ENCODE measurements around the gene CYB5D1.
A peak's percentile ranks its signal among the peaks of the same experiment; 100 is the strongest.

Gene CYB5D1

DNA sequence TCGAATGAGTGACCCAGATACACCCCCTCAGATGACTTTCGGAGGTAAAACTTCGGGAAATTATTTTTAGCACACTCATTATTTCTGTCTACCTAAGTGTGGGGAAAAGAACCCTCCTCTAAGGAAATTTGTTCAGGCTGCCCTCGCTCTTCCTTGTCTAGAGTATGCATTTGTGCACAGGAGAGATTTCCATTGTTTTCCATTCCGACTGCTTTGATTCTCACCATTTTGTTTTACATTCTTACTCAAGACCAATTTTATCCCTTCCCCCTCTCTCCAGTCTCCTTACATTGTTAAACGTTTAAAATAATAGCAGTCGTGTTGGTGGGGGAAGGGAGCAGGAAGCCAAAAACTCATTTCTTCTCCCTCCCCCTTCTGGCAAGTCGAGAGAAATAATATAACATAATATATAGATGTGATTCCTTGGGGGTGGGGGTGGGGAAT, 29.3 kb downstream of the CYB5D1 start:
- no peak for DNase-seq

DNA sequence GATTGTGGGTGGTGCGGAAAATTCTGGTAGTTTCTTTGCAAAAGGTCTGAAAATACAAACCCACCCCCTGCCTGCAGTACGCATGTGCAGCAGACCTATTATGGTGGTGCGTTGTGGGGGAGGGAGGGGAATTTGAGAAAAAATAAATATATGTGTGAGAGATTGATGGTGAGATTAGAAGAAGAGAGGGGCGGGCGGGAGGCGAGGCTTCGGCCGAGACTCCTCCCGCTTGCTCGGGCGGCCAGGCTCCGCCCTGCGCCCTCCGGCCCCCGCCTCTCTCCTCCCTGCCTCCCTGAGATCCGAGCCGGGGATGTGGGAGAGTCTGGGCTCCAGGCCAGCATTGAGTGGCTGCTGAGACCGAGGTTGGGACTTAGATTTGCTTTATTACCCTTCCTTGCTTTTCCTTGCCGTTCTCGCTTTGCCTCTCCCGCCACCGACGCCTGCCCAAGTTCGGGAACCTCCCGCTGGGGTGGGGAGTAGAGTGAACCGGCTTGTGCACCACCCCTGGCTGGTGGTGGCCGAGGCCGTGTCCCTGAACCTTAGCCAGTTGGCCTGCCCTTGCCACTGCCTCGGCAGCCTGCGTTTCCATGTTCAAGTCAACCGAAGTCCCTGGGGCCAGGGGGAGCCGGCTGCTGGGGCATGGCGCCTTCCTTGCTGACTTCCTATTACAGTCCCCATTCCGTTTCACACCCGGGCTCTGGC, 29.8 kb downstream of the CYB5D1 start:
- DNase-seq = peak; percentile 94

DNA sequence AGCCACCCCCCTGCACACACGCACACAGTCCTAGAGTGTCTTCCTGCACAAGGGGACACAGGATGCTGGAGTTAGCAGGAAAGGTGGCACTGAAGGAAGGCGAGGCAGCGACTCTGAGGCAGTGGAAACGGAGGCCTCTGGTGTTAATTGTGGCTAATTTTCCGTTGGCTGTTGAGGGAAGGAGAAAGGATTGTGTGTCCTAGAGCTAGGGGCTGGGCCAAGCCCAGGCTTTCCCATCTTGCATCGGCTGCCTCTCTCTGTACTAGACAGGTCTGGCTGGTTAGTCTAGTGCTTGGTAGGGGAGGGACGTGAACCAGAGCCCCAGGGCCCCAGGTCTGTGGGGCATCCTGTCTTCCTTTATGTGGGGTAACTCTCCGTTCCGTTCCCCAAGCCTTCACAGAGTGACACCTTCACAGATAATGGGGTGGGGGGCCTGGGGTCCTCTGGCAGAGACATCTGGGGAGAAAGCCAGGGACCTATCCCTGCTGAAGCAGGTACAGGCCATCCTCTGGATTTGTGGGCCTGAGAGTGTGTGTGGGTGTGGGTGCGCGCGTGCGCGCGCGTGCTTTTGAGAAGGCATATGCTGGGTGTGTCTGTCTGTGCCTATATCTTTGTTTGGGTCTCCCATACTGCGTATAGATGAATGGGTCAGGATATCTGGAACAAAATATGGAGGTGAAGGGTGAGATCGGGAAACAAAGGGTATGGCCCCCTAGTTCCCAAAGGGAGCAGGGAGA, 30.5 kb downstream of the CYB5D1 start, which contains the start of gene CHD3:
Gene CHD3, plus strand, starts transcription at position 606 of the 737 bp plus-strand sequence. CDS start 212 bp downstream, outside the sequence.
- DNase-seq = no peak

- peak; percentile 71 for DNase-seq
Measured at GRCh38 chr17:7889166-7889955, 31.6 kb downstream of the CYB5D1 start.

GRCh38 chr17:7893187-7893880, 35.5 kb downstream of the CYB5D1 start:
- no peak for DNase-seq

DNA sequence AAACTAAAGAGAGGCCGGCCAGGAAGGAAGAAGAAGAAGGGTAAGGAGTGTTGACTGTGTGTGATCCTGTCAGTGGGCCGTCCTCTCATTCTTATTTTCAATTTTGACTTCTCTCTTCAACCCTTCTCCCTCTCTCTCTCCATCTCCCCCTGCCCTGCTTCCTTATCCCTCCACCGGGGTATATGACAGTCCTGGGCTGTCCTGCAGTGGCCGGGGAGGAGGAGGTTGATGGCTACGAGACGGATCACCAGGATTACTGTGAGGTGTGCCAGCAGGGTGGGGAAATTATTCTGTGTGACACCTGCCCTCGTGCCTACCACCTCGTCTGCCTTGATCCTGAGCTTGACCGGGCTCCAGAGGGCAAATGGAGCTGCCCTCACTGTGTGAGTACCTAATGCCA, 36.4 kb downstream of the CYB5D1 start:
- no peak for DNase-seq

DNA sequence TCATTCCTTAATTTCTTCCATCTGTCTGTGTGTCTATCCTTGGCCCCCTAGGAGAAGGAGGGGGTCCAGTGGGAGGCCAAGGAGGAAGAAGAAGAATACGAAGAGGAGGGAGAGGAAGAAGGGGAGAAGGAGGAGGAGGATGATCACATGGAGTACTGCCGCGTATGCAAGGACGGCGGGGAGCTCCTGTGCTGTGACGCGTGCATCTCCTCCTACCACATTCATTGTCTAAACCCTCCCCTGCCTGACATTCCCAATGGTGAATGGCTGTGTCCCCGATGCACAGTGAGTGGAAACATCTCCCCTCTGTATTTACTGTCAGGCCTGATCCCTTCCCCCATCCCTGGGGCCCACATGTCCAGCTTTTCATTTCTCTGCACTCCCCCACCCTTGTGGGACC, 37.1 kb downstream of the CYB5D1 start:
- no peak for DNase-seq

DNA sequence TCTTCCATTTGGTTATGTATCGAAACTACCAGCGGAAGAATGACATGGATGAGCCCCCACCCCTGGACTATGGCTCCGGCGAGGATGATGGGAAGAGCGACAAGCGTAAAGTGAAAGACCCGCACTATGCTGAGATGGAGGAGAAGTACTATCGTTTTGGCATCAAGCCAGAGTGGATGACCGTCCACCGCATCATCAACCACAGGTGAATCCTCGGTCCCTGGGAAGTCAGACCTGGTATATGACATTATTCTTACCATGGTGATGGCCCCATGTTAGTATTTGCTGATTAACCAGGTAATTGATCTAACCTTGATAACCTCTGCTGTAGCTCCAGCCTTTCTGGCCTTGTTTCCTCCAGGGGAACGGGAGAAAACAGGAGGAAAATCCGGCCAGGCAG, 39.3 kb downstream of the CYB5D1 start:
- no peak for DNase-seq

- DNase-seq = no peak
Measured at GRCh38 chr17:7897773-7898172, 40.0 kb downstream of the CYB5D1 start.

- no peak for DNase-seq
Measured at GRCh38 chr17:7903154-7904103, 45.6 kb downstream of the CYB5D1 start.

DNA sequence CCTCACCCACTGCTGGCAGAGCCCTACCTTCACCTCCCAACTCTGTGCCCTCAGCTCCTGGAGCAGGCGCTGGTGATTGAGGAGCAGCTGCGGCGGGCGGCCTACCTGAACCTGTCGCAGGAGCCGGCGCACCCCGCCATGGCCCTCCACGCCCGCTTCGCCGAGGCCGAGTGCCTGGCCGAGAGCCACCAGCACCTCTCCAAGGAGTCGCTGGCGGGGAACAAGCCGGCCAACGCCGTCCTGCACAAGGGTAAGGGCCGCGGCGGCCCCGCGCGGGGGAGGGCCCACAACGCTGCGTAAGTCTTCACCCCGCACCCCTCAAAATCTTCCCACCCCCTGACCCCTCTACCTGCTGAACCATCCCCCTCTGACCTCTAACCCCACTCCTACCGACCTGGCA, 51.3 kb downstream of the CYB5D1 start:
- no peak for DNase-seq

- no peak for DNase-seq
Measured at GRCh38 chr17:7910281-7910680, 52.5 kb downstream of the CYB5D1 start.

DNA sequence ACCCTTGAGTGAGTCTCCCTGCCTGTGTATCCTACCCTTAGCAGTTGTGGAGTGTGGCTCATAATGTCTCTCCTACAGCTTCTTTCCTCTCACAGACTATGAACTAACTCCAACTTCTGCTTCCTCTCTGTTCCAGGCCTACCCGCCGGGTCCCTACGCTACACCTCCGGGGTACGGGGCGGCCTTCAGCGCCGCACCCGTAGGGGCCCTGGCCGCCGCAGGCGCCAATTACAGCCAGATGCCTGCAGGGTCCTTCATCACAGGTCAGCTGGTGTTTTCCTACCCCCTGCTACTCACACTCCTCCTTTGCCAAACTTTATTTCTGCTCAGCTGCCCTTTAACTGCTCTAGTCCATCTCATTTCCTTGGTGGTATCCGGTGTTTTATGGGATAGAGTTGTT, 52.9 kb downstream of the CYB5D1 start:
- no peak for DNase-seq

DNA sequence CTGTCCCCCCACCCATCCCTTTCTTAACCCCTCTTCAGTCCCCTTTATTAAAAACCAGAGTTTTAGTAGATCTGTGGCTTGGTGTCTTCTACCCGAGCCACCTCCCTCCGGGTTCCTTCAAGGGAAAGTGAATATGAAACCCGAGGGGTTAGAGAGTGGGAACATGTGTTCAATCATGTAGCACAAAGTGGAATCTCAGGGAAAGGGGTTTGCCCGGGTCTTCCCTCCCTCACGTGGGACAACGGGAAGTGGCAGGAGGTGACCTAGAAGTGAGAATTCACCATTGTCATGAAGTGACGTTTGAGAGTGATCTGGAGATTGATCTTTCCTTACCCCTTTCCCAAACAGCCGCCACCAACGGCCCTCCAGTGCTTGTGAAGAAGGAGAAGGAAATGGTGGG, 53.3 kb downstream of the CYB5D1 start:
- DNase-seq = no peak

All from NCI-H1436 treated with DMSO at 0.1 percent for 48 hours (cell line).